K562 (cell line): ENCODE results near the gene LAMP1. TPM values are rescaled to one million over a fixed set of nuclear protein-coding genes. Genes with fewer than 3 reads are reported as not detected.

Experiments used
- ATAC-seq: fragments of 200-7000 bp; cut with Tn5 transposase; 3 replicates; pipeline ENCODE4 v1.9.1; 2020; ENCODE audit warnings: moderate library complexity
- Bru-seq: library from RNA; stranded (reverse); fragments of 400-500 nt; gene quantifications from one replicate; lab custom pipeline; 2021; lab: Mats Ljungman, UMichigan
- BruChase-seq, 2 experiments: library from RNA; stranded (reverse); fragments of 400-500 nt; gene quantifications; one replicate each; lab custom pipeline; 2021; lab: Mats Ljungman, UMichigan
- BruUV-seq: library from RNA; stranded (reverse); fragments of 400-500 nt; replicated peaks from 2 replicates; lab custom pipeline; 2021; lab: Mats Ljungman, UMichigan
- CTCF ChIA-PET: fragments of 300-600 bp; formaldehyde crosslinking; extraction: SDS; loops from one replicate; lab custom pipeline; 2021; ENCODE audit warnings: low intra/inter-chr PET ratio; lab: Yijun Ruan, JAX
- POLR2A ChIA-PET: fragments of 300-600, 350-650 bp; sonication (Branson Sonifier 250); formaldehyde crosslinking; extraction: SDS; loops from one replicate; lab custom pipeline; 2021; ENCODE audit warnings: antibody characterized with exemption, inconsistent platforms; lab: Yijun Ruan, JAX
- DNase-seq, 4 experiments: peaks; one replicate each; pipeline versions ENCODE4 v3.0.0 to v3.0.0-alpha.2; 2011 to 2018; ENCODE audit warnings: low spot score in 3 of 4, mixed read lengths in 3 of 4; ENCODE audit errors: extremely low read depth in 1 of 4
- FAIRE-seq: peaks from 2 replicates; lab custom pipeline; 2011; peaks lifted over from hg19 to GRCh38; lab: Jason Lieb, UNC
- H2AFZ ChIP-seq: 2 replicates; pipeline ENCODE4 v1.6.0; 2011; ENCODE audit warnings: low read depth, low read length, control low read depth, inconsistent platforms
- H3K27ac ChIP-seq: fragments of 200-600 bp; 3 replicates; pipeline ENCODE4 v1.8.0; 2011; ENCODE audit warnings: low read depth, mild to moderate bottlenecking, control low read depth, inconsistent platforms, low read length, moderate library complexity, mixed read lengths; ENCODE audit errors: extremely low read depth
- H3K27me3 ChIP-seq, 2 experiments: fragments of 300-600 bp in 1 of 2; 2 replicates in 1 of 2; 3 replicates in 1 of 2; pipeline versions ENCODE4 v1.6.0 to v1.8.0; 2011; ENCODE audit warnings: inconsistent platforms in 2 of 2, low read length in 2 of 2, mild to moderate bottlenecking in 1 of 2, mixed read lengths in 1 of 2, moderate library complexity in 1 of 2; ENCODE audit not compliant: control insufficient read depth in 2 of 2, insufficient read depth in 2 of 2
- H3K36me3 ChIP-seq: fragments of 300-600 bp; 3 replicates; pipeline ENCODE4 v1.8.0; 2011; ENCODE audit warnings: mild to moderate bottlenecking, low read length, inconsistent platforms; ENCODE audit not compliant: control insufficient read depth, insufficient read depth
- H3K4me1 ChIP-seq, 2 experiments: fragments of 200-600 bp in 1 of 2; replicated peaks in 1 of 2; 2 replicates in 1 of 2; 3 replicates in 1 of 2; pipeline versions ENCODE4 v1.5.1 to v1.8.0; 2011; ENCODE audit warnings: inconsistent platforms in 2 of 2, low read length in 2 of 2, mild to moderate bottlenecking in 1 of 2, mixed read lengths in 1 of 2, moderate library complexity in 1 of 2; ENCODE audit not compliant: control insufficient read depth in 2 of 2, insufficient read depth in 2 of 2
- H3K4me2 ChIP-seq: 2 replicates; pipeline ENCODE4 v1.6.1; 2011; ENCODE audit warnings: low read length, control low read depth, inconsistent platforms, mixed read lengths; ENCODE audit not compliant: insufficient read depth
- H3K4me3 ChIP-seq: fragments of 200-600 bp; sonication (generic), shearing (Covaris generic); 2 replicates; pipeline ENCODE4 v1.5.1; 2016; ENCODE audit warnings: control low read depth, inconsistent platforms
- H3K79me2 ChIP-seq: fragments of 200-600 bp; 3 replicates; pipeline ENCODE4 v1.8.0; 2011; ENCODE audit warnings: low read length, inconsistent platforms; ENCODE audit not compliant: control insufficient read depth, insufficient read depth
- H3K9ac ChIP-seq, 2 experiments: 2 replicates each; pipeline versions ENCODE4 v1.6.0 to v1.6.1; 2011; ENCODE audit warnings: low read depth in 2 of 2, low read length in 2 of 2, control low read depth in 1 of 2, inconsistent platforms in 1 of 2, mild to moderate bottlenecking in 1 of 2, mixed read lengths in 1 of 2; ENCODE audit not compliant: insufficient read depth in 1 of 2
- H3K9me1 ChIP-seq: one replicate; pipeline ENCODE4 v1.6.0; 2011; ENCODE audit warnings: inconsistent platforms, mild to moderate bottlenecking, low read length, moderate library complexity; ENCODE audit not compliant: control insufficient read depth, insufficient read depth
- H3K9me3 ChIP-seq: replicated peaks from 2 replicates; pipeline ENCODE4 v1.5.1; 2011; ENCODE audit warnings: low read depth, low read length, inconsistent platforms; ENCODE audit not compliant: control insufficient read depth, insufficient read depth
- H4K20me1 ChIP-seq: replicated peaks from 2 replicates; pipeline ENCODE4 v1.6.1; 2011; ENCODE audit warnings: low read length, inconsistent platforms, mixed read lengths; ENCODE audit not compliant: control insufficient read depth, insufficient read depth
- CTBP1 ChIP-seq: fragments of 450-650 bp; IDR thresholded peaks from 2 replicates; pipeline ENCODE4 v1.6.1; 2016; ENCODE audit warnings: borderline replicate concordance
- KAT2B ChIP-seq: IDR thresholded peaks from one replicate; pipeline ENCODE4 v1.6.1; 2012; ENCODE audit warnings: low read depth, mild to moderate bottlenecking, control low read depth, inconsistent platforms, low read length, moderate library complexity
- POLR2AphosphoS2 ChIP-seq: IDR thresholded peaks from 2 replicates; pipeline ENCODE4 v1.6.1; 2012; ENCODE audit warnings: low read length, improper control_type of control experiment
- WGBS: fragments of 100-300 bp; shearing (Covaris generic); methylation state at CpG from one replicate; pipeline ENCODE4 v1.1.6; 2016; ENCODE audit warnings: low coverage, mixed read lengths; ENCODE audit not compliant: insufficient coverage; ENCODE audit errors: missing lambda C conversion rate; 5-methylcytosine and 5-hydroxymethylcytosine counted together
- in situ Hi-C: fragments of 300-500 bp; cut with MboI; formaldehyde crosslinking; loops from 4 replicates; pipeline ENCODE4 v1.15.0; 2018; ENCODE audit warnings: inconsistent platforms, mixed read lengths
- intact Hi-C: fragments of 100-400 bp; cut with micrococcal nuclease; formaldehyde crosslinking; loops from 2 replicates; pipeline ENCODE4 v1.14.2; 2022
- long read RNA-seq, 3 experiments: library from polyadenylated mRNA in 2 of 3; library from RNA in 1 of 3; unstranded in 2 of 3; stranded (forward) in 1 of 3; transcript quantifications; one replicate each; pipeline ENCODE4 v2.0.0, GENCODE V29; 2019 to 2022
- polyA minus RNA-seq, 3 experiments: library from RNA; depleted of rRNA, polyadenylated mRNA; stranded (reverse); fragments of >200 nt; gene quantifications; 2 replicates each; pipeline ENCODE4 v1.2.3, GENCODE V29; 2011
- polyA plus RNA-seq, 8 experiments: library from polyadenylated mRNA; depleted of rRNA in 4 of 8; stranded (reverse) in 5 of 8; unstranded in 3 of 8; fragments of >200 nt; fragmentation: Nextera tagmentation in 2 of 8; fragmentation: Illumina TruSeq in 1 of 8; extraction: Ambion mirVana in 2 of 8; extraction: Trizol in 1 of 8; gene quantifications; 2 replicates each; pipeline versions ENCODE4 v1.2.1 to v1.2.3, GENCODE V29; 2011 to 2014; ENCODE audit warnings: inconsistent platforms in 1 of 8, missing spikeins in 1 of 8
- total RNA-seq, 7 experiments: library from RNA; depleted of rRNA in 6 of 7; stranded (reverse); fragments of >200 nt in 6 of 7; fragmentation: Illumina TruSeq in 2 of 7; extraction: Trizol in 2 of 7; gene quantifications; 2 replicates each; pipeline versions ENCODE4 v1.2.1 to v1.2.3, GENCODE V29; 2011 to 2021; ENCODE audit warnings: low replicate concordance in 1 of 7
- TF ChIP-seq, protein P1 (sequence below): fragments of 450-650 bp; IDR thresholded peaks from 2 replicates; pipeline ENCODE4 v1.6.1; 2016; ENCODE audit warnings: low read depth

LAMP1 gene, protein sequence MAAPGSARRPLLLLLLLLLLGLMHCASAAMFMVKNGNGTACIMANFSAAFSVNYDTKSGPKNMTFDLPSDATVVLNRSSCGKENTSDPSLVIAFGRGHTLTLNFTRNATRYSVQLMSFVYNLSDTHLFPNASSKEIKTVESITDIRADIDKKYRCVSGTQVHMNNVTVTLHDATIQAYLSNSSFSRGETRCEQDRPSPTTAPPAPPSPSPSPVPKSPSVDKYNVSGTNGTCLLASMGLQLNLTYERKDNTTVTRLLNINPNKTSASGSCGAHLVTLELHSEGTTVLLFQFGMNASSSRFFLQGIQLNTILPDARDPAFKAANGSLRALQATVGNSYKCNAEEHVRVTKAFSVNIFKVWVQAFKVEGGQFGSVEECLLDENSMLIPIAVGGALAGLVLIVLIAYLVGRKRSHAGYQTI
- total RNA-seq (2011; cell fraction: chromatin; rRNA removed; ENCODE audit: low replicate concordance): 39.3 and 68.8 TPM in 2 replicates
- 77.8 and 96.6 TPM in 2 replicates for total RNA-seq (2011; cell fraction: nucleolus; rRNA removed)
- 63.7 and 74.4 TPM in 2 replicates for total RNA-seq (2011; cell fraction: nucleoplasm; rRNA removed)
- total RNA-seq (2014; rRNA removed): 30.9 and 32.5 TPM in 2 replicates
- total RNA-seq (2014; rRNA removed; fragmentation: Illumina TruSeq; extraction: Trizol): 19.5 and 22.1 TPM in 2 replicates
- 34.8 and 35.6 TPM in 2 replicates for total RNA-seq (2015; rRNA removed; fragmentation: Illumina TruSeq; extraction: Trizol)
- 63.7 and 70.1 TPM in 2 replicates for total RNA-seq (2021)
- polyA plus RNA-seq (2011; rRNA removed): 23.2 and 27.6 TPM in 2 replicates
- 15.1 and 27.9 TPM in 2 replicates for polyA plus RNA-seq (2011; cell fraction: cytosol; rRNA removed)
- 16.6 and 19.4 TPM in 2 replicates for polyA plus RNA-seq (2011; cell fraction: nucleus; rRNA removed)
- 54.3 and 67.2 TPM in 2 replicates for polyA plus RNA-seq (2012)
- 31.5 and 40.4 TPM in 2 replicates for polyA plus RNA-seq (2014; fragmentation: Illumina TruSeq; extraction: Trizol)
- polyA plus RNA-seq (2014; fragmentation: Nextera tagmentation; extraction: Ambion mirVana): 1 to 10 TPM; 2.2 to 2.5 TPM
- polyA plus RNA-seq (2014; rRNA removed): 28.7 and 30.5 TPM in 2 replicates
- polyA minus RNA-seq (2011; rRNA and poly(A)+ RNA removed): 18.6 and 26.5 TPM in 2 replicates
- polyA minus RNA-seq (2011; cell fraction: cytosol; rRNA and poly(A)+ RNA removed): 20.0 and 28.4 TPM in 2 replicates
- polyA minus RNA-seq (2011; cell fraction: nucleus; rRNA and poly(A)+ RNA removed): 5.0 and 7.4 TPM in 2 replicates
- Bru-seq, nascent RNA: percentile 64 among the genes with signal in this experiment
- BruChase-seq, experiment 1, labeled RNA remaining after a 2-hour chase: percentile 71 among the genes with signal in this experiment
- BruChase-seq, experiment 2, labeled RNA remaining after a 6-hour chase: percentile 72 among the genes with signal in this experiment
- long read RNA-seq, experiment 1, transcript LAMP1-201 (9 exons, 2,699 nt): major isoform, 126 of 237 reads
- long read RNA-seq, experiment 1, partial matches to known transcripts: 31 of 237 reads
- long read RNA-seq, experiment 1, other reads (novel, unspliced or antisense): 80 of 237 reads
- long read RNA-seq, experiment 2, transcript LAMP1-201 (9 exons, 2,699 nt): major isoform, 60 of 98 reads
- long read RNA-seq, experiment 2, partial matches to known transcripts: 8 of 98 reads
- long read RNA-seq, experiment 2, other reads (novel, unspliced or antisense): 30 of 98 reads
- long read RNA-seq, experiment 3, partial matches to known transcripts: 2 of 4 reads
- long read RNA-seq, experiment 3, other reads (novel, unspliced or antisense): 0 of 4 reads

DNA sequence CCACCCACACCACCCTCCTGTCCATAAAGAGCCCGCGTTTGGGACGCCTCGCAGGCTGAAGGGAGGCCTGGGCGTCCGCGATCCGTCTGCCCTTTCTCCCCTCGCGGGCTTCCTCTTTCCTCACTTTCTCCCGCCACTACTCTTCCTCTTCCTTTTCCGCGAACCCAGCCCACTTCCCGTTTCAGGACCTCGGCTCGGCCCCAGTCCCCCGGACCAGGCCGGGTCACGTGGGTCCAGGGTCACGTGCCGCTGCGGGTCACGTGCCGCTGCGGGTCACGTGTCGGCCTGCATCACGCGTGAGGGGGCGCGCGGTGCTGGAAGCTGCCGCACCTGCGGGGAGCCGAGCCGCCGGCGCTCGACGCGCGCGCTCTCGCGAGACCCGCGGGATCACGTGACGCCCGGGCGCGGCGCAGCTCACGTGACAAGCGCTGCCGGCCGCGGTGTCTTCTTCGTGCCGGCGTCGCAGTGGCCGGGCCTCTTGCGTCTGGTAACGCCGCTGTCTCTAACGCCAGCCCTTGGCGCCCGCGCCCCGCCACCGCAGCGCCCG, at the start of gene LAMP1:
Gene LAMP1 (plus strand): TSS at position 417 of the 547 bp plus-strand sequence. CDS start 196 bp downstream, outside the sequence.
- no TSS peak for BruUV-seq
- TF ChIP-seq CTBP1 (peak; percentile 94; the same call in 1 of the 2 replicates), POLR2AphosphoS2 (no peak), KAT2B (no peak)
- TF ChIP-seq, protein P1, sequence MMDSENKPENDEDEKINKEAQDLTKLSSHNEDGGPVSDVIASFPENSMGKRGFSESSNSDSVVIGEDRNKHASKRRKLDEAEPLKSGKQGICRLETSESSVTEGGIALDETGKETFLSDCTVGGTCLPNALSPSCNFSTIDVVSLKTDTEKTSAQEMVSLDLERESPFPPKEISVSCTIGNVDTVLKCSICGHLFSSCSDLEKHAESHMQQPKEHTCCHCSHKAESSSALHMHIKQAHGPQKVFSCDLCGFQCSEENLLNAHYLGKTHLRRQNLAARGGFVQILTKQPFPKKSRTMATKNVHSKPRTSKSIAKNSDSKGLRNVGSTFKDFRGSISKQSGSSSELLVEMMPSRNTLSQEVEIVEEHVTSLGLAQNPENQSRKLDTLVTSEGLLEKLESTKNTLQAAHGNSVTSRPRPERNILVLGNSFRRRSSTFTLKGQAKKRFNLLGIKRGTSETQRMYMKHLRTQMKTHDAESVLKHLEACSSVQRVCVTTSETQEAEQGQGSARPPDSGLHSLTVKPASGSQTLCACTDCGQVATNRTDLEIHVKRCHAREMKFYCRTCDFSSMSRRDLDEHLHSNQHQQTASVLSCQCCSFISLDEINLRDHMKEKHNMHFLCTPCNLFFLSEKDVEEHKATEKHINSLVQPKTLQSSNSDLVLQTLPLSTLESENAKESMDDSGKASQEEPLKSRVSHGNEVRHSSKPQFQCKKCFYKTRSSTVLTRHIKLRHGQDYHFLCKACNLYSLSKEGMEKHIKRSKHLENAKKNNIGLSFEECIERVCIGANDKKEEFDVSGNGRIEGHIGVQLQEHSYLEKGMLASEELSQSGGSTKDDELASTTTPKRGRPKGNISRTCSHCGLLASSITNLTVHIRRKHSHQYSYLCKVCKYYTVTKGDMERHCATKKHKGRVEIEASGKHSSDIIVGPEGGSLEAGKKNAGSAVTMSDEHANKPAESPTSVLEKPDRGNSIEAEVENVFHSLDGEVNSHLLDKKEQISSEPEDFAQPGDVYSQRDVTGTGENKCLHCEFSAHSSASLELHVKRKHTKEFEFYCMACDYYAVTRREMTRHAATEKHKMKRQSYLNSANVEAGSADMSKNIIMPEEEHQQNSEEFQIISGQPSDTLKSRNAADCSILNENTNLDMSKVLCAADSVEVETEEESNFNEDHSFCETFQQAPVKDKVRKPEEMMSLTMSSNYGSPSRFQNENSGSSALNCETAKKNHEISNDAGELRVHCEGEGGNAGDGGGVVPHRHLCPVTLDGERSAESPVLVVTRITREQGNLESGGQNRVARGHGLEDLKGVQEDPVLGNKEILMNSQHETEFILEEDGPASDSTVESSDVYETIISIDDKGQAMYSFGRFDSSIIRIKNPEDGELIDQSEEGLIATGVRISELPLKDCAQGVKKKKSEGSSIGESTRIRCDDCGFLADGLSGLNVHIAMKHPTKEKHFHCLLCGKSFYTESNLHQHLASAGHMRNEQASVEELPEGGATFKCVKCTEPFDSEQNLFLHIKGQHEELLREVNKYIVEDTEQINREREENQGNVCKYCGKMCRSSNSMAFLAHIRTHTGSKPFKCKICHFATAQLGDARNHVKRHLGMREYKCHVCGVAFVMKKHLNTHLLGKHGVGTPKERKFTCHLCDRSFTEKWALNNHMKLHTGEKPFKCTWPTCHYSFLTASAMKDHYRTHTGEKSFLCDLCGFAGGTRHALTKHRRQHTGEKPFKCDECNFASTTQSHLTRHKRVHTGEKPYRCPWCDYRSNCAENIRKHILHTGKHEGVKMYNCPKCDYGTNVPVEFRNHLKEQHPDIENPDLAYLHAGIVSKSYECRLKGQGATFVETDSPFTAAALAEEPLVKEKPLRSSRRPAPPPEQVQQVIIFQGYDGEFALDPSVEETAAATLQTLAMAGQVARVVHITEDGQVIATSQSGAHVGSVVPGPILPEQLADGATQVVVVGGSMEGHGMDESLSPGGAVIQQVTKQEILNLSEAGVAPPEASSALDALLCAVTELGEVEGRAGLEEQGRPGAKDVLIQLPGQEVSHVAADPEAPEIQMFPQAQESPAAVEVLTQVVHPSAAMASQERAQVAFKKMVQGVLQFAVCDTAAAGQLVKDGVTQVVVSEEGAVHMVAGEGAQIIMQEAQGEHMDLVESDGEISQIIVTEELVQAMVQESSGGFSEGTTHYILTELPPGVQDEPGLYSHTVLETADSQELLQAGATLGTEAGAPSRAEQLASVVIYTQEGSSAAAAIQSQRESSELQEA: no peak

More for the DNA sequence above, at the start of gene LAMP1:
- FAIRE-seq (peak; percentile 84), ATAC-seq (peak; percentile 90), DNase-seq (peak; percentile 93 to 96 (median 94))
- Histone ChIP-seq H4K20me1 (0 out of 2 replicates have a peak, but pooled peaks cover 4% of the 10 kb centered on the region), H3K9me3 (no peaks in the 10 kb centered on the region), H3K27me3 (no peaks in the 10 kb centered on the region), H3K4me2 (peak within 1 kb of the TSS; percentile 88), H3K4me3 (peak within 1 kb of the TSS; percentile 87), H2AFZ (peak within 1 kb of the TSS; percentile 97), H3K4me1 (peaks cover 4 to 22% of the 10 kb centered on the region in 2 experiments; a peak in 4 of 5 replicates), H3K9ac (peak within 1 kb of the TSS; percentile 79 to 96), H3K36me3 (peaks cover 6% of the 10 kb centered on the region; the same call in 1 of the 3 replicates), H3K79me2 (peaks cover 37% of the 10 kb centered on the region), H3K27ac (peak within 1 kb of the TSS; percentile 87), H3K9me1 (no peaks in the 10 kb centered on the region)
- in situ Hi-C loops (no loop called here), intact Hi-C loops (loop anchor here (5.0 kb wide), 1 partner anchor 60 kb away; no protein-coding TSS in a partner anchor)
- WGBS: under 1% methylated on average over 44 of the region's 74 CpGs
- POLR2A ChIA-PET: no interaction called here
- CTCF ChIA-PET: no interaction called here
